ENCODE measurements around the gene UNC5C. TPM values are rescaled to one million over a fixed set of nuclear protein-coding genes. Genes with fewer than 3 reads are reported as not detected.

Gene UNC5C
- total RNA-seq, 4 donors from 2014 or later: 1.7 to 2.4 (median 2.0) TPM

- no peak for DNase-seq (ENCODE audit: extremely low spot score)
- intact Hi-C loops (cut with DNase I): no loop called here
- no peaks in the 10 kb centered on the region for H3K9me3 ChIP-seq
- no peaks in the 10 kb centered on the region for H3K27me3 ChIP-seq
- no peaks in the 10 kb centered on the region for H3K36me3 ChIP-seq
- TF ChIP-seq CTCF (IDR thresholded peaks at IDR 0.05) (no peak), POLR2AphosphoS5 (IDR thresholded peaks at IDR 0.05) (no peak), POLR2A (IDR thresholded peaks at IDR 0.05; ENCODE audit: low read depth) (no peak), EP300 (IDR thresholded peaks at IDR 0.05) (no peak)
- 91% methylated on average over 7 of the region's 7 CpGs for WGBS
- no peak overlapping the region for H3K4me3 ChIP-seq
- H3K27ac ChIP-seq (replicated peaks in 1 of 4): no peak overlapping the region
- peaks cover 0 to 4% (median 0%) of the 10 kb centered on the region in 4 donors for H3K4me1 ChIP-seq
Measured at GRCh38 chr4:95360906-95361695, 187.7 kb downstream of the UNC5C start.

DNA sequence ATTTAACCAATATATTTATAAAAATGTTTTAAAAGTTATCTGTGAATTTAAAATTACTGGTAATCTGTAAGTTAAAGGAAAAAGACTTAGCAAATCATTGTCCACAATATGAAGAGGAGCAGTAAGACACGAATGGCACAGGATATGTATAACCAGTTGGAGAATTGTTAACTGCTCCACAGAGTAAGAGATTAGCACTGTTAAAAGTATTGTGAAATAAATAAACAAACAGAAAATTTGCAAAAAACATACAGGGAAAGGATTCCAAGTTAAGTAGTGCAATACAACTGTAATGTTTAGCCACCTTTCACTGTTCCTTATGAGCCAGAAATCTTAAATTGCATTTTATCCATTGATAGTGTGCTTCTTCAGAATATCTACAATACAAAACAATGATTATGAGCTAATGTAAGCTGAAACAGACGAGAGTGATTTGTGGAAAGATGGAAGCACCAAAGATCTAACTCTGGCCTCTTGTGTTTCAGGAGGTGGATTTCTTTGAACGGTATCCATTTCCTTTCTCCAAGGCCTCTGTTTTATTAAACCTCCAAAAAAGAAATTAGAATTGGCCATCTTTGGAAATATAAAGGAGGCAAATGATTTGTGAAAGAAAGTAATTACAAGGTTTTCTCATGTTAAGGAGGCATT, 188.4 kb downstream of the UNC5C start:
- Histone ChIP-seq H3K36me3 (no peaks in the 10 kb centered on the region), H3K4me1 (peaks cover 0 to 4% (median 0%) of the 10 kb centered on the region in 4 donors), H3K9me3 (no peaks in the 10 kb centered on the region), H3K27me3 (no peaks in the 10 kb centered on the region), H3K27ac (replicated peaks in 1 of 4) (no peak overlapping the region), H3K4me3 (no peak overlapping the region)
- no peak for TF ChIP-seq POLR2A (IDR thresholded peaks at IDR 0.05; ENCODE audit: low read depth)
- TF ChIP-seq EP300 (IDR thresholded peaks at IDR 0.05): no peak
- TF ChIP-seq CTCF (IDR thresholded peaks at IDR 0.05): no peak
- no peak for TF ChIP-seq POLR2AphosphoS5 (IDR thresholded peaks at IDR 0.05)
- intact Hi-C loops (cut with DNase I): no loop called here
- 71% methylated on average over 3 of the region's 3 CpGs for WGBS
- DNase-seq (ENCODE audit: extremely low spot score): no peak

DNA sequence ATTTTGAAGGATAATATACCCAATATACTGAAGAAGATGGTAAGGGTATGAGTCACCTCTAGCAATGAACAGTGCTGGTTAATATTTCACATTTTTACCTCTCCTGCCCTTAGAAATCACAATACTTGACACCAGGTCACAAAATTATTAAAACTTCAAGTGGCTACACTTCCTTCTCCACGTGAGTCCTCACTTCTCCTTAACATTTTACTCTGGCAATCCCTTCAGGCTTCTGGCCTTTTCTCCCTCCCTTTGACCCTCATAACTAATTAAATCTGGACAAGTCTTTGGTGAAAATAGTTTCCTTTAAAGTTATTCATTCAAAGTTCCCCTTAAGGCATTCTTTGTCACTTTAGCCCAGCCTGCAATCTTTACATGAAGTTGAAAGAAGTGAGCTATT, 190.4 kb downstream of the UNC5C start:
- WGBS: 64% methylated on average over 1 of the region's 1 CpG
- H3K4me1 ChIP-seq: peaks cover 0 to 4% (median 0%) of the 10 kb centered on the region in 4 donors
- H3K4me3 ChIP-seq: no peak overlapping the region
- H3K27me3 ChIP-seq: no peaks in the 10 kb centered on the region
- H3K27ac ChIP-seq (replicated peaks in 1 of 4): no peak overlapping the region
- DNase-seq (ENCODE audit: extremely low spot score): no peak
- H3K9me3 ChIP-seq: no peaks in the 10 kb centered on the region
- no peak for TF ChIP-seq CTCF (IDR thresholded peaks at IDR 0.05)
- TF ChIP-seq POLR2A (IDR thresholded peaks at IDR 0.05; ENCODE audit: low read depth): no peak
- TF ChIP-seq POLR2AphosphoS5 (IDR thresholded peaks at IDR 0.05): no peak
- TF ChIP-seq EP300 (IDR thresholded peaks at IDR 0.05): no peak
- H3K36me3 ChIP-seq: no peaks in the 10 kb centered on the region
- intact Hi-C loops (cut with DNase I): no loop called here

DNA sequence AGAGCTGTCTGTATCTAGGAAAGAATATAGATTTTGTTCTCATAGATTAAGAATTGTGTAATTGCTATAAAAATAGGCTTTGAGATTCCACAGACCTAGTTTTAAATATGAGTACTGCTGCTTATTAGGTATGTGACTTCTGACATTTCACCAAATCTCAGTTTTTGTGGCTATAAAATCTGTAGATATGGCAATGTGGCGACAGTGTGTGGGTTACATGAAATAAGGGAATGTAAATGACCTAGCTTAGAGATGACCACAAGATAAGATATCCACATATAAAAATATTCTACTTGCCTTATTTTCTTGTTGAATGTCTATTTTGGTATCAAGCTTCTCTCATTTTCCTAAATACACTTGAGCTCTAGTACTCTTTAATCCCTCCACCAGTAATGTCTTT, 193.8 kb downstream of the UNC5C start:
- TF ChIP-seq POLR2A (IDR thresholded peaks at IDR 0.05; ENCODE audit: low read depth): no peak
- no peak for TF ChIP-seq EP300 (IDR thresholded peaks at IDR 0.05)
- TF ChIP-seq POLR2AphosphoS5 (IDR thresholded peaks at IDR 0.05): no peak
- TF ChIP-seq CTCF (IDR thresholded peaks at IDR 0.05): no peak
- 89% methylated on average over 1 of the region's 1 CpG for WGBS
- Histone ChIP-seq H3K27ac (replicated peaks in 1 of 4) (no peak overlapping the region), H3K4me3 (no peak overlapping the region), H3K36me3 (no peaks in the 10 kb centered on the region), H3K27me3 (no peaks in the 10 kb centered on the region), H3K4me1 (no peaks in the 10 kb centered on the region), H3K9me3 (no peaks in the 10 kb centered on the region)
- intact Hi-C loops (cut with DNase I): no loop called here
- DNase-seq (ENCODE audit: extremely low spot score): no peak
